ENCODE results near the gene INF2.

GRCh38 chr14:104640681-104641080 is 48.7 kb upstream of the INF2 start:
- TF ChIP-seq CTCF (IDR thresholded peaks at IDR 0.05; ENCODE audit: low read length): no peak
- no peak for TF ChIP-seq EZH2 (IDR thresholded peaks at IDR 0.05; ENCODE audit: borderline replicate concordance, low read length)
